CD4-positive, alpha-beta memory T cell (primary cell): ENCODE measurements around the gene ANK2. TPM values are rescaled to one million over a fixed set of nuclear protein-coding genes. Genes with fewer than 3 reads are reported as not detected.

ENCODE experiments used
- CTCF ChIA-PET: fragments of 350-600 bp; sonication (Branson Sonifier 250); formaldehyde crosslinking; loops from one replicate; lab custom pipeline; 2021; ENCODE audit warnings: inconsistent platforms; ENCODE audit not compliant: partially characterized antibody; lab: Charles Lee
- POLR2A ChIA-PET: fragments of 350-600 bp; sonication (Branson Sonifier 250); formaldehyde crosslinking; loops from one replicate; lab custom pipeline; 2021; ENCODE audit not compliant: partially characterized antibody; lab: Charles Lee
- DNase-seq, 5 donors: peaks; one replicate each; pipeline versions ENCODE4 v3.0.0 to v3.0.0-alpha.2; 2020 to 2022; ENCODE audit warnings: mixed read lengths in 1 of 5
- H3K27ac ChIP-seq: one replicate; pipeline ENCODE4 v1.7.0; 2013; ENCODE audit warnings: low read depth, low read length
- H3K27me3 ChIP-seq: 2 replicates; pipeline ENCODE4 v1.7.0; 2013; ENCODE audit warnings: mild to moderate bottlenecking, low read length, moderate library complexity; ENCODE audit not compliant: insufficient read depth
- H3K36me3 ChIP-seq: 2 replicates; pipeline ENCODE4 v1.7.0; 2013; ENCODE audit warnings: mild to moderate bottlenecking, low read length, moderate library complexity; ENCODE audit not compliant: insufficient read depth
- H3K4me1 ChIP-seq: 2 replicates; pipeline ENCODE4 v1.7.0; 2013; ENCODE audit warnings: mild to moderate bottlenecking, low read length, moderate library complexity; ENCODE audit not compliant: insufficient read depth
- H3K4me3 ChIP-seq, 2 donors: one replicate each; pipeline ENCODE4 v1.7.0; 2013; ENCODE audit warnings: low read length in 2 of 2, mild to moderate bottlenecking in 1 of 2
- H3K9me3 ChIP-seq, 2 donors: one replicate each; pipeline ENCODE4 v1.7.0; 2013; ENCODE audit warnings: low read length in 2 of 2, control low read depth in 1 of 2; ENCODE audit not compliant: control insufficient read depth in 1 of 2
- H3K27ac Mint-ChIP-seq, 7 donors: one replicate each; pipeline ENCODE4 v1.8.0; 2020 to 2021; ENCODE audit warnings: mixed read lengths in 7 of 7, mild to moderate bottlenecking in 6 of 7, inconsistent platforms in 3 of 7, moderate library complexity in 3 of 7
- H3K27me3 Mint-ChIP-seq, 2 donors: one replicate each; pipeline ENCODE4 v1.8.0; 2020 to 2021; ENCODE audit warnings: mixed read lengths in 2 of 2
- H3K36me3 Mint-ChIP-seq, 2 donors: one replicate each; pipeline ENCODE4 v1.8.0; 2020 to 2021; ENCODE audit warnings: mixed read lengths in 2 of 2, inconsistent platforms in 1 of 2, mild to moderate bottlenecking in 1 of 2
- H3K4me1 Mint-ChIP-seq, 4 donors: one replicate each; pipeline ENCODE4 v1.8.0; 2020 to 2021; ENCODE audit warnings: mixed read lengths in 4 of 4, mild to moderate bottlenecking in 1 of 4
- H3K4me3 Mint-ChIP-seq, 8 donors: one replicate each; pipeline ENCODE4 v1.8.0; 2020 to 2021; ENCODE audit warnings: mixed read lengths in 8 of 8, mild to moderate bottlenecking in 7 of 8, moderate library complexity in 6 of 8, inconsistent platforms in 3 of 8
- H3K9me3 Mint-ChIP-seq, 8 donors: one replicate each; pipeline ENCODE4 v1.8.0; 2020 to 2021; ENCODE audit warnings: mixed read lengths in 8 of 8, mild to moderate bottlenecking in 5 of 8, inconsistent platforms in 3 of 8, moderate library complexity in 1 of 8
- intact Hi-C: fragments of 100-400 bp; cut with micrococcal nuclease; formaldehyde crosslinking; loops from one replicate; pipeline ENCODE4 v1.15.1; 2023
- polyA plus RNA-seq, 2 donors: library from polyadenylated mRNA; unstranded; fragments of 300-500 nt; fragmentation: Illumina TruSeq; gene quantifications; one replicate each; pipeline ENCODE4 v1.2.3, GENCODE V29; 2021
- total RNA-seq, 2 experiments: library from RNA; stranded (reverse); gene quantifications; one replicate each; pipeline ENCODE4 v1.2.3, GENCODE V29; 2021

The ANK2 gene
- total and polyA plus RNA-seq, 4 experiments from 2014 or later: not detected

GRCh38 chr4:113389160-113389559 is 339.7 kb downstream of the ANK2 start:
- CTCF ChIA-PET: no interaction called here
- H3K4me3 Mint-ChIP-seq: no peak overlapping the region
- no peak overlapping the region for H3K27ac Mint-ChIP-seq
- peaks cover 2 to 4% of the 10 kb centered on the region in 2 donors for H3K27me3 Mint-ChIP-seq
- Histone ChIP-seq H3K36me3 (no peaks in the 10 kb centered on the region), H3K27me3 (peaks cover 6% of the 10 kb centered on the region), H3K9me3 (no peaks in the 10 kb centered on the region), H3K27ac (no peak overlapping the region), H3K4me3 (no peak overlapping the region), H3K4me1 (no peaks in the 10 kb centered on the region)
- no peaks in the 10 kb centered on the region for H3K36me3 Mint-ChIP-seq
- no peaks in the 10 kb centered on the region for H3K4me1 Mint-ChIP-seq
- intact Hi-C loops: no loop called here
- no peaks in the 10 kb centered on the region for H3K9me3 Mint-ChIP-seq
- DNase-seq: no peak
- POLR2A ChIA-PET: no interaction called here

GRCh38 chr4:113390850-113391249 is 341.4 kb downstream of the ANK2 start:
- H3K4me3 Mint-ChIP-seq: no peak overlapping the region
- peaks cover 6% of the 10 kb centered on the region for H3K27me3 ChIP-seq
- no peaks in the 10 kb centered on the region for H3K9me3 ChIP-seq
- ChIA-PET POLR2A (no interaction called here), CTCF (interaction anchor here (0.8 kb wide), 1 partner anchor 680 kb away, joined by 3 read pairs; no protein-coding TSS in a partner anchor)
- DNase-seq: no peak
- no peaks in the 10 kb centered on the region for H3K9me3 Mint-ChIP-seq
- no peaks in the 10 kb centered on the region for H3K36me3 Mint-ChIP-seq
- H3K4me1 Mint-ChIP-seq: peaks cover 0 to 4% (median 0%) of the 10 kb centered on the region in 4 donors
- no peaks in the 10 kb centered on the region for H3K36me3 ChIP-seq
- no peak overlapping the region for H3K4me3 ChIP-seq
- H3K27me3 Mint-ChIP-seq: peaks cover 2 to 4% of the 10 kb centered on the region in 2 donors
- H3K27ac Mint-ChIP-seq: no peak overlapping the region
- H3K27ac ChIP-seq: no peak overlapping the region
- no peaks in the 10 kb centered on the region for H3K4me1 ChIP-seq
- intact Hi-C loops: loop anchor here (5.0 kb wide), 1 partner anchor 391 kb away; no protein-coding TSS in a partner anchor

GRCh38 chr4:113394108-113394729 is 344.8 kb downstream of the ANK2 start:
- no peak overlapping the region for H3K4me3 ChIP-seq
- H3K4me1 Mint-ChIP-seq: peaks cover 0 to 4% (median 0%) of the 10 kb centered on the region in 4 donors
- DNase-seq: no peak
- CTCF ChIA-PET: interaction anchor here (0.7 to 3.9 kb wide), 25 partner anchors 9 to 1414 kb away, joined by 3 to 45 read pairs (median 4); no protein-coding TSS in a partner anchor
- no peaks in the 10 kb centered on the region for H3K9me3 Mint-ChIP-seq
- H3K27me3 Mint-ChIP-seq: no peaks in the 10 kb centered on the region
- no peaks in the 10 kb centered on the region for H3K9me3 ChIP-seq
- H3K36me3 Mint-ChIP-seq: no peaks in the 10 kb centered on the region
- H3K27me3 ChIP-seq: peaks cover 6% of the 10 kb centered on the region
- H3K4me3 Mint-ChIP-seq: no peak overlapping the region
- H3K36me3 ChIP-seq: no peaks in the 10 kb centered on the region
- POLR2A ChIA-PET: no interaction called here
- intact Hi-C loops: loop anchor here (1.0 to 5.0 kb wide), 7 partner anchors 153 to 1301 kb away; no protein-coding TSS in a partner anchor
- H3K4me1 ChIP-seq: no peaks in the 10 kb centered on the region
- H3K27ac Mint-ChIP-seq: no peak overlapping the region
- H3K27ac ChIP-seq: no peak overlapping the region

GRCh38 chr4:113394730-113395530 is 345.5 kb downstream of the ANK2 start:
- intact Hi-C loops: loop anchor here (1.0 to 5.0 kb wide), 8 partner anchors 152 to 1300 kb away; partner anchors contain the start of gene CAMK2D
- CTCF ChIA-PET: interaction anchor here (0.6 to 3.9 kb wide), 35 partner anchors 8 to 1413 kb away, joined by 3 to 45 read pairs (median 4); no protein-coding TSS in a partner anchor
- no peaks in the 10 kb centered on the region for H3K27me3 Mint-ChIP-seq

GRCh38 chr4:113397114-113397701 is 347.8 kb downstream of the ANK2 start:
- Histone ChIP-seq H3K4me3 (no peak overlapping the region), H3K36me3 (no peaks in the 10 kb centered on the region), H3K27ac (no peak overlapping the region), H3K9me3 (no peaks in the 10 kb centered on the region), H3K27me3 (peaks cover 6% of the 10 kb centered on the region), H3K4me1 (no peaks in the 10 kb centered on the region)
- intact Hi-C loops: no loop called here
- Mint-ChIP-seq H3K27ac (no peak overlapping the region), H3K4me3 (no peak overlapping the region), H3K36me3 (no peaks in the 10 kb centered on the region), H3K4me1 (peaks cover 0 to 4% (median 0%) of the 10 kb centered on the region in 4 donors), H3K27me3 (no peaks in the 10 kb centered on the region), H3K9me3 (no peaks in the 10 kb centered on the region)
- CTCF ChIA-PET: interaction anchor here (2.1 kb wide), 1 partner anchor 18 kb away, joined by 4 read pairs; no protein-coding TSS in a partner anchor
- POLR2A ChIA-PET: interaction anchor here (0.7 kb wide), 1 partner anchor 1260 kb away, joined by 3 read pairs; no protein-coding TSS in a partner anchor
- no peak for DNase-seq

More at GRCh38 chr4:113394730-113395530, 345.5 kb downstream of the ANK2 start:
- Histone ChIP-seq H3K36me3 (no peaks in the 10 kb centered on the region), H3K4me3 (no peak overlapping the region), H3K4me1 (no peaks in the 10 kb centered on the region), H3K27me3 (peaks cover 6% of the 10 kb centered on the region), H3K27ac (no peak overlapping the region), H3K9me3 (no peaks in the 10 kb centered on the region)
- no peak overlapping the region for H3K27ac Mint-ChIP-seq
- POLR2A ChIA-PET: interaction anchor here (0.7 kb wide), 1 partner anchor 154 kb away, joined by 3 read pairs; no protein-coding TSS in a partner anchor
- DNase-seq: peak; percentile 55 to 75 (median 73)
- no peak overlapping the region for H3K4me3 Mint-ChIP-seq
- no peaks in the 10 kb centered on the region for H3K9me3 Mint-ChIP-seq
- H3K4me1 Mint-ChIP-seq: peaks cover 0 to 4% (median 0%) of the 10 kb centered on the region in 4 donors
- H3K36me3 Mint-ChIP-seq: no peaks in the 10 kb centered on the region

- Histone ChIP-seq H3K27me3 (no peaks in the 10 kb centered on the region), H3K4me3 (no peak overlapping the region), H3K9me3 (no peaks in the 10 kb centered on the region), H3K4me1 (no peaks in the 10 kb centered on the region), H3K36me3 (no peaks in the 10 kb centered on the region), H3K27ac (no peak overlapping the region)
- no peak overlapping the region for H3K27ac Mint-ChIP-seq
- no peaks in the 10 kb centered on the region for H3K27me3 Mint-ChIP-seq
- H3K9me3 Mint-ChIP-seq: no peaks in the 10 kb centered on the region
- POLR2A ChIA-PET: no interaction called here
- no peaks in the 10 kb centered on the region for H3K36me3 Mint-ChIP-seq
- CTCF ChIA-PET: interaction anchor here (2.1 kb wide), 1 partner anchor 19 kb away, joined by 4 read pairs; no protein-coding TSS in a partner anchor
- no peak for DNase-seq
- H3K4me1 Mint-ChIP-seq: peaks cover 0 to 4% (median 0%) of the 10 kb centered on the region in 4 donors
- intact Hi-C loops: no loop called here
- H3K4me3 Mint-ChIP-seq: no peak overlapping the region
These were observed 349.1 kb downstream of the ANK2 start for GRCh38 chr4:113398441-113399143.
